ENCODE measurements around the gene CNTNAP2.
"Not testable (repeated sequence)": the region's sequence is repeated elsewhere in the genome, so short reads cannot be mapped to it uniquely, and the experiment has no call there.

The CNTNAP2 gene

GRCh38 chr7:148398844-148399365 is 2282.3 kb downstream of the CNTNAP2 start:
- DNase-seq (ENCODE audit: low read depth) = no peak

DNA sequence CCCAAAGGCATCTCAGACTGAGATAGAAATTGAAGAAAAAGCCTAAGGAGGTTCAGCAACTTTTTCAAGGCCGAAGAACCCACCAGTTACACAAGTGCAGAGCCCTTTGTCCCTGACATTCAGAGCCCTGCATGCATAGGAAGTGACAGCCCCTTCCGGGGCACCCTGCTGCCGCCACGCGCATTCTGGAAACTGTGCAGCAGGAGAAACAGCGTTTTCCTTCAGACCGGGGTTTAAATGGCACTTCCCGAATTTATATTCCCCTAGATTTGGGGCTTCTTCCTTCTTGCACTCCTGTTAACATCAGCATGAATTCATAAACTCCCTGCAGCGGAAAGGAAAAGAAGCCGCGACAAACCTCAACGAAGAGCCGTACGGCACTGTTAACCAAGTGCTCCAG is 2283.5 kb downstream of the CNTNAP2 start:
- DNase-seq (ENCODE audit: low read depth) = no peak

- no peak for DNase-seq (ENCODE audit: low read depth)
Observed at GRCh38 chr7:148402159-148402558, 2285.6 kb downstream of the CNTNAP2 start.

- no peak for DNase-seq (ENCODE audit: low read depth)
Observed at GRCh38 chr7:148403466-148403993, 2286.9 kb downstream of the CNTNAP2 start.

DNA sequence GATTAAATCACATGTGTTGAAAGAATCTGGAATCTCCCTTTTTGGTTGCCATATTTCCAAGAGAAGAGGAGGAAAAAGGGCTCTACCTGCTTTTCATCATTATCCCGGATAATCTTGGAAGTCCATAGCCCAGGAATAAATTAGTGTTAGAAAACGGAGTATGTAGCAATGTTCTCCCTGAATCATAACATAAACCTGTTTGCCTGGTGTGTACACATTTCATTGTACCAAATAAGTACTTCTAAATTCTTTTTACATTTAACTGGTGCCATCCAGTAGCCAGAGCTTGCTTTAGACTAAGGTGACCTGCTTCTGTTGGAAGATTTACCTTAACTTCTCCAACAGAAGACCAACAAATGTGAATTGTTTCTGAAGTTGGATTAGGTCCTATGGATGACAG is 2291.7 kb downstream of the CNTNAP2 start:
- DNase-seq (ENCODE audit: low read depth) = no peak

DNA sequence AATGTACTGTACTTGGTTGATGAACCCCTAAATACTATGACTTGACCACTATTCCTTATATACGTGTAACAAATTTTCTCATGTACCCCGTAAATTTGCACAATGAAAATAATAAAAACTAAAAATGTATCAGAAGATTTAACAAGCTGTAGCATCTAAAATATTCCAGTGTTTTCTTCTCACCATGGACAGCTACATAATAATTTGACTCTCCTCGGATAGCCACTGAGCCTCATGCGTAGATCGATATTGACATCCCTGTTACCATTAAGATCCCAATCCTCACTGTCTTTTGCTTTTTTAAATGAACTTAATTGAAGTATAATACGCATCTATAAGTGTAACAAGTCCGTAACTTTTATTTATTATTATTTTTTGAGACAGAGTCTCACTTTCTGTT is 2294.3 kb downstream of the CNTNAP2 start:
- DNase-seq (ENCODE audit: low read depth) = no peak

DNA sequence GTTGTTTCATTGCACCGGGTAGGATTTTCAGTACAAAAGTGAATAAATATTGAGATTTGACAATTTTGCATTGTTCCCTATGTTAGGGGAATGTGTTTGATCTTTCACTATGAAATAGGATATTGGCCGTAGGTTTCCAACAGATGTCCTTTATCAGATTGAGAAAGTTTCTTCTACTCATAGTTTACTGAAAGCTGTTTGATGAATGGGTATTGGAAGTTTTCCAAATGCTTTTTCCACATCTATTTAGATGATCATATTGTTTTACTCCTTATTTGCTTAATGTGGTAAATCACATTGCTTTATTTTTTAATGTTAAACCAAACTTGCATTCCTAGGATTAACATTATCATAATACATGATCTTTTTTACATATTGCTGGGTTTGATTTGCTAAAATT is 2296.1 kb downstream of the CNTNAP2 start:
- DNase-seq (ENCODE audit: low read depth) = no peak

DNA sequence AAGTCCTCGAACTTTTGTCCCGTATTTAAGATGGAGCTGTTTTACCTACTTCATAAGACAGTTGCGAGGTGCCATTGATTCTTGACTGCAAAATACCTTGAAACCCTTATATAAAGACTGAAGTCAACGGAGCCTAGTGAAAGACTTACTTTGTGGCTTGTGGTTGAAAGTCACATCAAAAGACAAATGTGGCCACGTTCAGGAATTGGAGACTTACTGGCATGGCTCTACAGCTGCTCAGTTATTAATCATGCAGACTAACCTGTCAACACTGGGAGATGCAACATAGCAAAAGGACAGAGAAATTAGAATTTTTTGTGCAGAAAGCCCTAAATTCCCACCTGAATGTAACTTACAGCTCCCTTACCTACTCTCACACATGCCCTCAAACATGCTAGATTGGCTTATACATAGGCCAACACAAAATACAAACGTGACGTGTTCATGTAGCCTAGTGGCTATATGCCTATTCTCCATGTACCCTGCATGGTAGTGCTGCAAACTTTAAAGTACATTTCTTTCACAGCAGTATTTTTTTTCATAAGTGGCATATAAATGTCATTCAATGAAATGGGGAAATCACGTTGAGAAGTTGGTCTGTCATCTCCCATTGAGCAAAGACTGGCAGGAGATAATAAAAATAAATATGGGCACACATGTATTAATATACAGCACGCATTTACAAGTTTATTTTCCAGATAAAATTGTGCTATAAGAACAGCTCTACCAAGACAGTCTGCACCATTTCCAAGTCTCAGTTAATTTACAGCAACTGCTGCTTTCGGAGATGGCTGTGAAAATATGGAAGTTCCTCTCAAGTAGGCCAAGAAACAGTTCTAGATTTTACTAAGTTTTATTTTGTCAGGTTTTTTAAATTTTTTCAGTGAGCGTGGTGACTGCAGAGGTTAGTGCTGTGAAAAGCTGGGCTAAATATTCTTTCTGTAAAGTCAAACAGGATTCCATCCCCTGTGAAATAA is 2303.5 kb downstream of the CNTNAP2 start:
- no peak for DNase-seq (ENCODE audit: low read depth)

DNA sequence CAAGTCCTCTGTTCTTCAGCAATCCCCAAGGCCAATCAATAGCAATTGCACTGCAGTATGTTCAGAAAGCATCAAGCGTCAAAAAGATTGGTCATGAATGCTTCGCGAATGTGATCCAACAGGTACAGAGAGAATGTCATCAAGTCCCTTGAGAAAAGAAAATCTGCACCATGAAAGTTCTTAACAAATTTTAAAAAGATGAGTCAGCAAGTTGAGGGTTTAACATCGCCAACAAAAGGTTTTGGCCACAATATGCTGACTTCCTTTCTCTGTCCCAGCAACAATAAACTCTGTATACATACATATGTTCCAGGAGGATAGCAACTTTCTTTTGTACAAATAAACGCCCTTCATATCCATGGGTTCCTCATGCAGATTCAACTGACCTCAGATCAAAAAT is 2305.4 kb downstream of the CNTNAP2 start:
- DNase-seq (ENCODE audit: low read depth) = no peak

DNA sequence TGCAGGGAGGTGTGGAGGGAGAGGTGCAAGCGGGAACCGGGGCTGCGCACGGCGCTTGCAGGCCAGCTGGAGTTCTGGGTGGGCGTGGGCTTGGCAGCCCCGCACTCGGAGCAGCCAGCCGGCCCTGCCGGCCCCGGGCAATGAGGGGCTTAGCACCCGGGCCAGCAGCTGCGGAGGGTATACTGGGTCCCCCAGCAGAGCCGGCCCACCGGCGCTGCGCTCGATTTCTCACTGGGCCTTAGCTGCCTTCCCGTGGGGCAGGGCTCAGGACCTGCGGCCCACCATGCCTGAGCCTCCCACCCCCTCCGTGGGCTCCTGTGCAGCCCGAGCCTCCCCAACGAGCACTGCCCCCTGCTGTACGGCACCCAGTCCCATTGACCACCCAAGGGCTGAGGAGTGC is 2309.8 kb downstream of the CNTNAP2 start:
- DNase-seq (ENCODE audit: low read depth) = not testable (repeated sequence)

DNA sequence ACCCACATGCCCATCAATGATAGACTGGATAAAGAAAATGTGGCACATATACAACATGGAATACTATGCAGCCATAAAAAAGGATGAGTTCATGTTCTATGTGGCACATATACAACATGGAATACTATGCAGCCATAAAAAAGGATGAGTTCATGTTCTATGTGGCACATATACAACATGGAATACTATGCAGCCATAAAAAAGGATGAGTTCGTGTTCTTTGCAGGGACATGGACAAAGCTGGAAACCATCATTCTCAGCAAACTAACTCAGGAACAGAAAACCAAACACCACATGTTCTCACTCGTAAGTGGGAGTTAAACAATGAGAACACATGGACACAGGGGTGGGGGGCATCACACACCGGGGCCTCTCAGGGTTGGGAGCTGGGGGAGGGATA is 2314.1 kb downstream of the CNTNAP2 start:
- DNase-seq (ENCODE audit: low read depth) = not testable (repeated sequence)

DNA sequence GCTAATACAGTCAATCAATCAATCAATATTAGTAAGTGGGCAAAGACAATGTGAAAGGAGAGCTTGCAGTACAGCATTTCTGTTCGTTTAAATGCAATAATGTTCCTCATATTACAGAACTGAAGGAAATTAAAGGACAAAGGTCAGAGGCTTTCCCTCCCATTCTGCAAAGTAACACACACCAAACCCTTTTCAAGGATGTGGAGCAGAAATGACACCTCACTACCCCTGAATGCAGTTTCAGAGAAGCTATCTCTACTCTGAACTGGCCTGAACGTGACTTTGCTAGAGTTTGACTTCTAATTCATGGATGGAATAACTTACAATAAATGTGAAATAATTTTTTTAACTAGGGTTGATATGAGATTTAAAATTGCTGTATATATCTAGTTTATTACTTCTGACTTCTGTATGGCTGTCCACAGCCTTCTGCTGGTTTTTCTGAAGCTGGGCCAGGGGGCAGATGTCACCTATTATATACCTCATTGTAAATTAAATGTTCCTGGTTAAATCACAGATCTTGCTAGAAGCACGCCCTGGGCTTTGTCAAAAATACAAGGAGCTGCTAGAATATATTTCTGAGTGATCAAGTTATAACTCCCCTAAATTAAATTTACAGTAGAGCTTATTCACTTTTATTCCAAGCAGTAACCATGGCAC is 2317.1 kb downstream of the CNTNAP2 start:
- no peak for DNase-seq (ENCODE audit: low read depth)

- DNase-seq (ENCODE audit: low read depth) = no peak
Observed at GRCh38 chr7:148434181-148434757, 2317.7 kb downstream of the CNTNAP2 start.

- DNase-seq (ENCODE audit: low read depth) = no peak
Observed at GRCh38 chr7:148434887-148435286, 2318.3 kb downstream of the CNTNAP2 start.

DNA sequence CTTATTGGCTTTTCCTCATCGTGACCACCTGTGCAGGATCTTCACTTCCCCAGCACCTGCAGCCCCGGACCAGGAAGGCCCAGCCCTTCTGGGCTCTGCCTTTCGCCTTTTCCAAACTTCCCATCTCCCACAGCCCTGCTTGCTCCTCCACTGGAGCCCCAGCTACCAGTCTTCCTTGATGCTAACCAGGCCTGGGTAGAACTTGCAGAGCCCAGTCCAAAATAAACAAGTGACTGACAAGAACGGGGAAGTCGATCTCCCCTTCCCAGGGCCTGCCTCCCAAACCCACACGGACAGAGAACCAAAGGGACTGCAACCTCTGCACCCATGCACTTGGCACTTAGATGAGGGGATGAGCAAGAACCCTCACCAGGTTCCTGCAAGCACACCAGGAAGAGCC is 2319.1 kb downstream of the CNTNAP2 start:
- no peak for DNase-seq (ENCODE audit: low read depth)

GRCh38 chr7:148436135-148436534 is 2319.5 kb downstream of the CNTNAP2 start:
- DNase-seq (ENCODE audit: low read depth) = no peak

GRCh38 chr7:148436571-148436970 is 2320.0 kb downstream of the CNTNAP2 start:
- DNase-seq (ENCODE audit: low read depth) = no peak

GRCh38 chr7:148437043-148437442 is 2320.4 kb downstream of the CNTNAP2 start:
- DNase-seq (ENCODE audit: low read depth) = no peak

DNA sequence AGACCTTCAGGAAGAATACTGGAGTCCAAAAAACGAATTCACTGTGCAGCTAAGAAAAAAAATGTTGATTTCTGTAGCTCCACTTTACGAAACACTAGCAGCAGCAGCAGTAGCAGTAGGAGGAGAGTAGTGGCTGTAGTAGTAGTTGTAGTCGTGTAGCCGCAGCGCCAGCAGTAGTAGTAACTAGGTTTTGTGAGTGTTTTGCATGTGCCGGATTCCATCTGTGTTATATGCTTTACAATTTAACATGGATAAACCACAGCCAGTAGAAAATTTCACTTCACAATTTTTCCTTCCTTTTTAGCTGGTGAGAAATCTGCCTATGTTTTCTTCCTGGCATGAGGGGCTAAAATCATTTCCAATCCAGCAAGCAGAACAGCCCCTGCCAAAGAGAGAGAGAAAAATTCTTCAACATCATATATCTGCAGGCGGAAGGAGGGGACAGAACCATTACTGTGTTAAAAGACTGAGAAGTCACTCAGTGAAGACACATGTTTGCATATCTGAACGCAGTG is 2325.6 kb downstream of the CNTNAP2 start:
- no peak for DNase-seq (ENCODE audit: low read depth)

GRCh38 chr7:148442933-148443332 is 2326.3 kb downstream of the CNTNAP2 start:
- no peak for DNase-seq (ENCODE audit: low read depth)

- DNase-seq (ENCODE audit: low read depth) = no peak
Observed at GRCh38 chr7:148445260-148446044, 2328.9 kb downstream of the CNTNAP2 start.

All from stimulated activated CD8-positive, alpha-beta memory T cell treated with anti-CD3 and anti-CD28 coated beads, Interleukin-12 subunit alpha, Interleukin-12 subunit beta, amount 100 ng/mL, for 1 hour (primary cell).